ENCODE data around the gene ABCA3.

Gene ABCA3

GRCh38 chr16:2385190-2385836 lies 44.8 kb upstream of the ABCA3 start:
- 0 out of 2 replicates have a peak, but pooled peaks cover 6% of the 10 kb centered on the region for H3K9me3 ChIP-seq (ENCODE audit: insufficient read depth, low read length)
- H2AFZ ChIP-seq (ENCODE audit: low read depth, low read length), result no peak overlapping the region
- H3K79me2 ChIP-seq (ENCODE audit: low read length), result no peaks in the 10 kb centered on the region
- no peak for TF ChIP-seq EZH2phosphoT487 (IDR thresholded peaks at IDR 0.05; ENCODE audit: low read depth)
- TF ChIP-seq, protein P1, sequence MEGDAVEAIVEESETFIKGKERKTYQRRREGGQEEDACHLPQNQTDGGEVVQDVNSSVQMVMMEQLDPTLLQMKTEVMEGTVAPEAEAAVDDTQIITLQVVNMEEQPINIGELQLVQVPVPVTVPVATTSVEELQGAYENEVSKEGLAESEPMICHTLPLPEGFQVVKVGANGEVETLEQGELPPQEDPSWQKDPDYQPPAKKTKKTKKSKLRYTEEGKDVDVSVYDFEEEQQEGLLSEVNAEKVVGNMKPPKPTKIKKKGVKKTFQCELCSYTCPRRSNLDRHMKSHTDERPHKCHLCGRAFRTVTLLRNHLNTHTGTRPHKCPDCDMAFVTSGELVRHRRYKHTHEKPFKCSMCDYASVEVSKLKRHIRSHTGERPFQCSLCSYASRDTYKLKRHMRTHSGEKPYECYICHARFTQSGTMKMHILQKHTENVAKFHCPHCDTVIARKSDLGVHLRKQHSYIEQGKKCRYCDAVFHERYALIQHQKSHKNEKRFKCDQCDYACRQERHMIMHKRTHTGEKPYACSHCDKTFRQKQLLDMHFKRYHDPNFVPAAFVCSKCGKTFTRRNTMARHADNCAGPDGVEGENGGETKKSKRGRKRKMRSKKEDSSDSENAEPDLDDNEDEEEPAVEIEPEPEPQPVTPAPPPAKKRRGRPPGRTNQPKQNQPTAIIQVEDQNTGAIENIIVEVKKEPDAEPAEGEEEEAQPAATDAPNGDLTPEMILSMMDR (IDR thresholded peaks at IDR 0.05; ENCODE audit: low read depth, low read length), result no peak
- no peaks in the 10 kb centered on the region for H4K20me1 ChIP-seq (ENCODE audit: insufficient read depth, low read length)
- H3K9ac ChIP-seq (ENCODE audit: low read length), result no peak overlapping the region
- no peak overlapping the region for H3K27ac ChIP-seq (ENCODE audit: low read length)
- no peak overlapping the region for H3K4me2 ChIP-seq (ENCODE audit: low read length)
- H3K4me3 ChIP-seq (ENCODE audit: low read length), result no peak overlapping the region
- H3K36me3 ChIP-seq (replicated peaks; ENCODE audit: low read depth, low read length), result no peaks in the 10 kb centered on the region
- no peaks in the 10 kb centered on the region for H3K27me3 ChIP-seq (ENCODE audit: low read depth, low read length)
- no peaks in the 10 kb centered on the region for H3K4me1 ChIP-seq (ENCODE audit: low read length)

GRCh38 chr16:2384426-2384825 lies 43.9 kb upstream of the ABCA3 start:
- 0 out of 2 replicates have a peak, but pooled peaks cover 6% of the 10 kb centered on the region for H3K9me3 ChIP-seq (ENCODE audit: insufficient read depth, low read length)
- H3K4me3 ChIP-seq (ENCODE audit: low read length), result no peak overlapping the region
- H3K36me3 ChIP-seq (replicated peaks; ENCODE audit: low read depth, low read length), result no peaks in the 10 kb centered on the region
- H3K27ac ChIP-seq (ENCODE audit: low read length), result no peak overlapping the region
- H3K79me2 ChIP-seq (ENCODE audit: low read length), result no peaks in the 10 kb centered on the region
- no peak overlapping the region for H2AFZ ChIP-seq (ENCODE audit: low read depth, low read length)
- no peaks in the 10 kb centered on the region for H4K20me1 ChIP-seq (ENCODE audit: insufficient read depth, low read length)
- H3K4me2 ChIP-seq (ENCODE audit: low read length), result no peak overlapping the region
- H3K27me3 ChIP-seq (ENCODE audit: low read depth, low read length), result no peaks in the 10 kb centered on the region
- no peak for TF ChIP-seq EZH2phosphoT487 (IDR thresholded peaks at IDR 0.05; ENCODE audit: low read depth)
- TF ChIP-seq, protein P1 (IDR thresholded peaks at IDR 0.05; ENCODE audit: low read depth, low read length), result no peak
- no peaks in the 10 kb centered on the region for H3K4me1 ChIP-seq (ENCODE audit: low read length)
- H3K9ac ChIP-seq (ENCODE audit: low read length), result no peak overlapping the region

- no peaks in the 10 kb centered on the region for H3K27me3 ChIP-seq (ENCODE audit: low read depth, low read length)
- H3K36me3 ChIP-seq (replicated peaks; ENCODE audit: low read depth, low read length), result no peaks in the 10 kb centered on the region
- no peak overlapping the region for H2AFZ ChIP-seq (ENCODE audit: low read depth, low read length)
- no peak overlapping the region for H3K4me3 ChIP-seq (ENCODE audit: low read length)
- no peak overlapping the region for H3K27ac ChIP-seq (ENCODE audit: low read length)
- TF ChIP-seq, protein P1 (IDR thresholded peaks at IDR 0.05; ENCODE audit: low read depth, low read length), result no peak
- TF ChIP-seq EZH2phosphoT487 (IDR thresholded peaks at IDR 0.05; ENCODE audit: low read depth), result no peak
- H3K9me3 ChIP-seq (ENCODE audit: insufficient read depth, low read length), result 0 out of 2 replicates have a peak, but pooled peaks cover under 1% of the 10 kb centered on the region
- no peaks in the 10 kb centered on the region for H4K20me1 ChIP-seq (ENCODE audit: insufficient read depth, low read length)
- no peak overlapping the region for H3K4me2 ChIP-seq (ENCODE audit: low read length)
- no peak overlapping the region for H3K9ac ChIP-seq (ENCODE audit: low read length)
- H3K4me1 ChIP-seq (ENCODE audit: low read length), result no peaks in the 10 kb centered on the region
- H3K79me2 ChIP-seq (ENCODE audit: low read length), result no peaks in the 10 kb centered on the region
These were observed 43.0 kb upstream of the ABCA3 start for GRCh38 chr16:2383501-2383900.

DNA sequence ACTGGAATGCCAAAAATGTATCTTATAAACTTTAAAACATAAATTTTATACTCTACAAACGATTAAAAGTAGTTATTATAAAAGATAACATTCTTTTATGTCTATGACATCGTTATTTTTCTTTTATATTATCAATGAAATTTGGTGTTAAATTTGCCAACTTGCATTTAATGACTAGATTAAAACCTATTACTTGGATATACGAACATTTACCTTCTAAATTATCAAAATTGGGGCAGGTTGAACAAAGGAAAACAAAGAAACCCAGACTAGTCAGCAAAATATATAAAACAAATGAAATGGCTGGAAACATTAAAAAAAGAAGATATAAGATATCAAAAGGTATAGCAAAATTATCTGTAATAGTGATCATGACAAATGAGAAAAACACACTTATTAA lies 34.1 kb upstream of the ABCA3 start:
- TF ChIP-seq, protein P1 (IDR thresholded peaks at IDR 0.05; ENCODE audit: low read depth, low read length), result no peak
- TF ChIP-seq EZH2phosphoT487 (IDR thresholded peaks at IDR 0.05; ENCODE audit: low read depth), result no peak

More for the DNA sequence above, 34.1 kb upstream of the ABCA3 start:
- no peak overlapping the region for H3K27ac ChIP-seq (ENCODE audit: low read length)
- H3K36me3 ChIP-seq (replicated peaks; ENCODE audit: low read depth, low read length), result no peaks in the 10 kb centered on the region
- H3K4me1 ChIP-seq (ENCODE audit: low read length), result no peaks in the 10 kb centered on the region
- H3K9ac ChIP-seq (ENCODE audit: low read length), result no peak overlapping the region
- H3K4me3 ChIP-seq (ENCODE audit: low read length), result no peak overlapping the region
- no peak overlapping the region for H2AFZ ChIP-seq (ENCODE audit: low read depth, low read length)
- H4K20me1 ChIP-seq (ENCODE audit: insufficient read depth, low read length), result no peaks in the 10 kb centered on the region
- no peaks in the 10 kb centered on the region for H3K9me3 ChIP-seq (ENCODE audit: insufficient read depth, low read length)
- no peak overlapping the region for H3K4me2 ChIP-seq (ENCODE audit: low read length)
- H3K79me2 ChIP-seq (ENCODE audit: low read length), result no peaks in the 10 kb centered on the region
- peaks cover 16% of the 10 kb centered on the region for H3K27me3 ChIP-seq (ENCODE audit: low read depth, low read length)
